Stimulated activated CD4-positive, alpha-beta T cell treated with anti-CD3 and anti-CD28 coated beads, TNF-alpha, amount 100 ng/mL, for 48 hours (primary cell): ENCODE data around the gene RFX3.
"Not testable (repeated sequence)": the region's sequence is repeated elsewhere in the genome, so short reads cannot be mapped to it uniquely, and the experiment has no call there.

ENCODE experiments used
- DNase-seq, 3 donors: peaks; one replicate each; pipeline ENCODE4 v3.0.0-alpha.2; 2020; ENCODE audit warnings: low read depth in 3 of 3

The RFX3 gene

DNA sequence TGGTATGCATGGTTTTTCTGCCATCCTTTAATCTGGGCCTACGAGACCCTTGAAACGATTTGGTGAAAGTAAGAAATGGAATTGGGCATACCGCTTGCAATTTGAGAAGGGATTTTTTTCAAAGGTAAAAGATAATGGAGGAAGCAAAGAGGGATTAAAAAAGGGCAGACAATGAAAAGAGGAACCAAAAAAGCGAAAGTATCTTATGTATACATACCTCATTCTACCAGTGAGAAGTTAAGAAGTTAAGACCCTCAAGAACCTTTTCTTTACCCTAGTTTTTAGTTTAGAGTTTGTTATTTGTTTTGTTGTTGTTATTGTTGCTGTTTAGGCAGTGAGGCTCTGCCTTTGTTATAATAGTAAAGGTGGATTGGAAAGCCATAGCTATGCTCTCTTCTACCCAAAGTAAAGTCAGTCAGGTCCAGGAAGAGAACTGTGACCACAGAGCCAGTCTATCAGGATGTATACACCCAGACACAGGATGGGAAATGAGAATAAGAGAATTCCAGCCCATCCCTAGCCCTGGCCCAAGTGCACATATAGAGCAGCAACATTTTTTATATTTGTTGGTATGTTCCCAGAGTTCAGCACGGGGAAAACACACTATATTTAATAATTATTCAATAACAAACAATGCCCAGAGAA lies 166.6 kb downstream of the RFX3 start:
- no peak for DNase-seq

DNA sequence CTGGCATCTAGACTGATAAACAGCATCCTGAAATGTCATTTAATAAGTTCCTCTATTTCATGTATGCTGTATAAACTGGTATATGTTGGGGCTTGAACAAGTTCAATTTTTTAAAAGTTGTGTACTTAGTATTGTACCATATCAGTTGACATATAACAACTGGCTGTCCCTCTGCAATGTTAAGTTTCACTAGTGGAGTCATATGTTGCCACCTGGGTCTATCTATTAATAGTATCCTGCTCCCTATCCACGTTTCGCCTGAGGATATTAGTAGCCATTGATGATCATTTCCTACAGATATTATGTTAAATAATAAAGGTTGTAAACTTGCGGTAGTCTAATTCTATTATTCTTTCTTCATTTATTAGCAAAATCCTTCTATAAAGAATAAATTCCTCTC lies 177.6 kb downstream of the RFX3 start:
- DNase-seq, result no peak

DNA sequence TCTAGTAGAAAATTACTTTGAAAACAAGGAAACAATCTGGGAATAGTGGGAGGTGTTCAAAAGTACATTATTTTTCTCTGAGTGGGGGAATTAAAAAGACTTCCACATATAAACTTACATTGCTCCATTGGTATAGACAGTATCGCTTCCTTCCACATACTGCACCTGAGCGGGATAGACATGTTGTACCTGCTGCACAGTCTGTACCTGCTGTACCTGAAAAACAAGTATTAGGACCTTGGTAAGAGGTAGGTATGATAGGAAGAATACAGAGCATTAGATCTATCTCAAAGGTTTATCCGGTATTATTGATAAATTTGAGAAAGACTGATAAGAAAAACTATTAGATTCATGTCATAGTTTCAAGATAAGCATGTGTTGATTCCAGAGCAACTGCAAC lies 179.3 kb downstream of the RFX3 start:
- no peak for DNase-seq

DNA sequence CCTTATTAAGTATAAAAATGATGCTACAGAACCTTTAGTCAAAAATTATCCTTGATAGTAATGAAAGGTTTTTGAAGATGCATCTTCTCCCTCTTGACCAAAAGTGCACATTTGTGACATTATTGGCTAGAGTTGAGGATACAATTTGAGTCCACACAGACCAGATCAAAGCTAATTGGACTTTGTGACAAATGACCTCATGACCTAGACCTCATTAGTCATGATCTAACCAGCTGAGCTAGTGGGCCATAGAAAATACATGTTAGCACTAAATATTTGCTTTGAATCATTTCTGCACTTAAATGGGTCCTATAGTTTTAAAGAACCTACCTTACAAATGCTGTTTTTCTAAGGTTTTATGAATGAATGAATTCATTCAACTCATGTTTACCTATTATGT lies 182.1 kb downstream of the RFX3 start:
- no peak for DNase-seq

DNA sequence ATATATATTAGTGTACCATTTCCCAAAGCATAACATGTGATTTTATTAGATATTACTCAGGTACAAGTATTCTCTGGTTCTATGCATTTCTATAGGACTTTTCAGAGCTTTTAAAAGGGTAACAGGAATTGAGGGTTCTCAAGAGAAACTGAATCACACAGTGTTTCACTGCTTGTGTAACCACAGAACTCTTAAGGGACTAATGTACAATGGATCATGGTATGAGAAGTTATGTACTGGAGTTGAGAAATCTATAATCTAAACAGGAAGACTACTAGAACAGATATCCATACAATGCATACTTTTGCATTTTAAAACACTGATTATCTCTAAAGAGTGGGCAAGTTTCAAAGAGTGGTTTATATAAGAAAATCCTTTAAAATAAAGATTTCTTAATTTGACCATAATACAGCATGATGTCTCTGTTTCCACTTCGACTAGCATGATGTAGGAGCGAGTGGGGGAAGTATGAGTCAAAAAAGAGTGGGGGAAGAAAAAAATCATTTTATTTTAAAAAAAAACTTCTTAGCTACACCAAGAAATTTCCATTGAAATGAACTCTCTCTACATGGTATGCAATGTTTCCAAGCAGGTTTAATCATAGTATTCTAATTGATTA lies 183.5 kb downstream of the RFX3 start:
- no peak for DNase-seq

DNA sequence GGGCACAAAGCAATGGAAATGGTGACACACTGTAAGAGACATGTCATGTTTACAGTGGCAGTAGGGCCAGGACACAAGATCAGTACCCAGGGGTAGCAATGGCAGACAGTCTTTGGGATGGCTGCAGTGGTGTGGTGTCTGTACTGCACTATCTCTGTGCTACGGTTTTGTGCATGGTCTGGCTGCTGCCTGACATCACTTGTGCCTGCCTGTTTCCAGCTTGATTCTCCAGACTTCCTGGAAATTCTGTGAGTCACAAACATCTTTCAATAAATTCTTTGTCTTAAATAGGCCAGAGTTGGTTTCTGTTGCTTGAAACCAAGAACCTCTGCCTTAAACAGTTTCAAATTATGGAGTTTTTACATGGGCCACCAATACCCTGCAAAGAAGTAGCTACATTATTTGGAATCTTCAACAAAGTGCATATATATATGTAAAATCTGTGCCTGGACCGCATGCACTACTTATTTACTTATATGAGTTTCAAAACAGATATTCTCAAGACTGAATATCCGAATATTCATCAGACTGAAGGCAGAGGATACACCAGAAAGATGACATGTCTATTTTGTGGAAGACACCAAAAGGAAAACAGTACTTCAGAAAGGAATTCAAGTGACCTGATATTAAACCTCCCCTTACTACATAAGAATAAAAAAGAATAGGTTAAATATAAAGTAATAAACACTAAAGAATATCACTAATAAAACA lies 188.1 kb downstream of the RFX3 start:
- no peak for DNase-seq

DNA sequence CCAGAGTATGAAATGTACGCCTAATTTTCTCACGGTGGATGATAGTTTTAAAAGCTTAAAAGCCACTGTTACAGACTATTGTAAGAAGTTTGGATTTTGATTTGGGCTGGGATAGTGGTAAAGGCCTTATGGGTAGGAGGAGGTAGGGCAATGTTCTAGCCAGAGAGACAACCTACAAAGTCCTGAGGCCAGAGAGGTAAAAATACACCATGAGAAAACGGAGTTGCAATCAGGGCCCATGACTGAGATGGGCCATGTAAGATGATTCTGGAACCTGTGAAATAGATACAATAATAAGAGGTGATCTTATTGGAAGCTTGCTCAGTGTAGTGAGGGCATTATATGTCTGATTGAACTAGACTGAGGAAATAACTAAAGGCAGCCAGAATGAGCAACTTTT lies 188.8 kb downstream of the RFX3 start:
- DNase-seq, result no peak

DNA sequence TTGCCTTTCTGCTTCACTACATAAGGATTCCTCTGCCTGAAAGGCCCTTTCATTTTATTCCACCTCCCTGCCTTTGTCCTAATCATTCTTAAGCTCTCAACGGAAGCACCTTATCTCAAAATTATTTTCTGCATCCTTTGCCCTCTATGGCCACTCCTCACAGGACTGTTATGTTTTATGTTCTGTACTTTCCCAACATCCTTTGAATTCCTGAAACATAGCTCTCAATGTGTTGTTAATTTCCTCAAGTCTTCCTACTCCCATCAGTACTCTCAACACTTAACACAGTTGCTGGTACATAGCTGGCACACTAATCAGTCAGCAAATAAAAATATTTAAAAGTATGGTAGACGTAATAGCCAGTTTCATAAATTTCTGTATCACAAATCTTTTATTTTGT lies 193.0 kb downstream of the RFX3 start:
- no peak for DNase-seq

DNA sequence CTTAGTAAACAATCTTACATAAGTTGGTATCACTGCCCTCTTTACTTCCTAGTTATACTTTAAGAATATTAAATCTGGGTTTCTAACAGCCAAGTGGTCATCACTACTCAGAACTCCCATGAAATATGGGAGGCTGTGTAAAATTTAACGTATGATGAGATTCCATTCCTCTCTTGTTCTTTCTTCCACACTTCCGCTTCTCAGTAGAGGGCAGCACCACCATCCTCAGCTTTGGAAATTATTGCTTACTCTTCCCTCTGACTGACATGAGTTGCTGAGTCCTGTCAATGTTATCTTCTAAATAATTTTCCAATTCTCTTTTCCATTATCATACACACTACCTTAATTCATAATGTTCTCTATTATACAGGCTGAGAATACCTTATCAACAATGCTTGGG lies 194.0 kb downstream of the RFX3 start:
- DNase-seq, result no peak

DNA sequence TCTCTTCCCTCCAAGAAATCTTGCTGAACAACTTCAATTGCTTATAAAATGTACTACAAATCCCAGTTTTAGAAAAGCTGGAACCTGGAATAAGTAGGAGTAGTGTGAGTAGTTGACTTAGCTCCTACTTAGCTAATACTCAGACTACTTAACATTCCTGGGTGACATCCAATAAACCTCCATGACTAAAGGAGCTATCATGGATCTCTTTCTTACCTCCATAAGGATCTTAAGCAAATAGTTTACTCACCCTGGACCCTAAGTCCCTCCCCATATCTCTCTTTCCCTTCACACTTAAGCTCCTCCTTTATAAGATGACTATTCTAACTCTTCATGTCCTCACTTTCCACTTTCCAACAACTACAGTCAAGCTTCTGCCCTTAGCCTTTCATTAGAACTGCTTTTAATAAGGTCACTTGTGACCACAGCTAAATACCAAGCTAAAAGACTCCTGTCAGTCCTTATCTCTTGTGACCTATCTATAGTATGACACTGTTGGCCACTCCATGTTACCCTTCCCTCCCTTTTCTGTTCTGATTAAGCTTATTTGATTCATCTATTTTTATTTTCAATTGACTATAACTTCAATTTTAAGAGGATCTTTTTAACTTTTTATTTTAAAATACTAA lies 194.9 kb downstream of the RFX3 start:
- no peak for DNase-seq

DNA sequence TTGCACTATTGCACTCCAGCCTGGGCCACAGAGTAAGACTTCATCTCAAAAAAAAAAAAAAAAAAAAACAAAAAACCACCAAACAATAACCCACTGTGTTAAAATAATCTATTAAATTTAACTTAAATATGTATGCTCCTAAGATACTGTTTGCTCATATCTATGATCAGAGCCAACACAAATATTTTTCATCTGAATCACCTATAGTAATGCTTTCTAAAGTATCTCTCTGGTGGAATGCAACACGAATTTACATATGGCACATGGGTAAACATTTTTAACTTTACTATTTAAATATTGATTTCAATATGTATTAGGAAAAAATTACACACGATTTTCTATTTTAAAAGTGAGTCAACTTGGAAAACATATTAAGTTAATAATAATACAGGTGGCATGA lies 196.4 kb downstream of the RFX3 start:
- no peak for DNase-seq

DNA sequence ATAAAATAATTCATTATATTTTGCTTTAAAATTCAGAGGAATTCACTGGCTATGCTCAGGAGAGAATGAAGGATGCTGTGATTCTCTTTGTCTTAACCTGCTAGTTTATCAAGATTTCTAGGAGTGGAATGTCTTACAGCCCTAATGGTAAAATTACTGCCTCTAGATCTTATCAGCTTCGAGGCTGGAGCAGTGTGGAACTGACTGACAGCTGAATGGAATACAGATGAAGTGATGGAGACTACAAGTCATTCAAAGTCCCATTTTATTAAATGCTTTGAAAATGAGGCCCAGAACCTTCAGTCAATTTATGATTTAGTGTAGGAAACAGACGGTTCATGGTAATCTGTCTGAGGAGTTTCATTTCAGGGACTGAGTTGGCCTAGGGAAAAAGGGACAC lies 202.1 kb downstream of the RFX3 start:
- no peak for DNase-seq

DNA sequence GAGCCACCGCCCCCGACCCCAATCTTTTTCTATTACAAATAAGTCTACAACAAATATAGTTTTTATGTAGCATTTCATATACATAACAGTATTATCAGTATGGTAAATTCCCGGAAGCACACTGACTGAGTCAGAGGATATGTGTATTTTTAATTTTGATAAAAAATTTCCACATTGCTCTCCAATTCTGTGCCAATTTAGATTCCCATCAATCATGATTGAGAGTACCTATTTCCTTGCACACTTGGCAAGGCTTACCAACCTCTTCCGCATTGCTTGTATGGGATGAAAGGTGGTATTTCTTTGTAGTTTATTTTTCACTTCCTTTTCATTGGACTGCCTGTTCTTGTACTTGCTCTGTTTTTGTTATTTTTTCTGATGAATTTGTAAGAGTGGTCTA lies 204.6 kb downstream of the RFX3 start:
- DNase-seq, result no peak

DNA sequence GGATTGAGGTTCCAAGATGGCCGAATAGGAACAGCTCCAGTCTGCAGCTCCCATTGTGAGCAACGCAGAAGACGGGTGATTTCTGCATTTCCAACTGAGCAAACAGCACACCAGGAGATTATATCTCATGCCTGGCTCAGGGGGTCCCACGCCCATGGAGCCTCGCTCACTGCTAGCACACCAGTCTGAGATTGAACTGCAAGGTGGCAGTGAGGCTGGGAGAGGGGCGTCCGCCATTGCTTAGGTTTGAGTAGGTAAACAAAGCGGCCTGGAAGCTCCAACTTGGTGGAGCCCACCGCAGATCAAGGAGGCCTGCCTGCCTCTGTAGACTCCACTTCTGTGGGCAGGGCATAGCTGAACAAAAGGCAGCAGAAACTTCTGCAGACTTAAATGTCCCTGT lies 213.2 kb downstream of the RFX3 start:
- DNase-seq, result not testable (repeated sequence)

DNA sequence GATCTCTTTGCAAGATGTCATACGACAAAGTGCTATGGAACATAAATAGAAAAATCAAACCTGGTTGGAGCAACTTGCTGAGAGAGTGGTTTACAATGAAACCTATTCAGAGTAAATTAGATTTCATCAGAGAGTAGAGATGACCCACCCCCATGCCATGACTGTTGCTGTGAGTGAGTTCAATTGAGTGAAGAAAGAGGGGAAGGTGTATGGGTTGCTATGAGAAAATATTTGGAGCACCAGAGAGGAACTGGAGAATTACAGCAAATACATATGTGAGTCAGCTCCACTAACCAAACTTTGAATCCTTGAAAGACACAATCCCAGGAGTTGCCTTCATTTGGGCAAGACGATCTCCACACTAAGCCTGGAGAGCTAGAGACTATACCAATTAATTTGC lies 217.2 kb downstream of the RFX3 start:
- DNase-seq, result no peak

DNA sequence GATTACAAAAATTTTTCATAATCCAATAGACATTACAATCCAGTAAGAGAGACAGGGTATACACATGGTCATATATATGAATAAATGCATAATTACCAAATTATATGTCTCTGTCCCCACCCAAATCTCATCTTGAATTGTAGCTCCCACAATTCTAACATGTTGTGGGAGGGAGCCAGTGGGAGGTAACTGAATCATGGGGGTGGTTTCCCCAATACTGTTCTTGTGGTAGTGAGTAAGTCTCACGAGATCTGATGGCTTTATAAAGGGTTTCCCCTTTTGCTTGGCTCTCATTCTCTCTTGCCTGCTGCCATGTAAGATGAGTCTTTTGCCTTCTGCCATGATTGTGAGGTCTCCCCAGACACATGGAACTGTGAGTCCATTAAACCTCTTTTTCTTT lies 221.4 kb downstream of the RFX3 start:
- DNase-seq, result not testable (repeated sequence)

DNA sequence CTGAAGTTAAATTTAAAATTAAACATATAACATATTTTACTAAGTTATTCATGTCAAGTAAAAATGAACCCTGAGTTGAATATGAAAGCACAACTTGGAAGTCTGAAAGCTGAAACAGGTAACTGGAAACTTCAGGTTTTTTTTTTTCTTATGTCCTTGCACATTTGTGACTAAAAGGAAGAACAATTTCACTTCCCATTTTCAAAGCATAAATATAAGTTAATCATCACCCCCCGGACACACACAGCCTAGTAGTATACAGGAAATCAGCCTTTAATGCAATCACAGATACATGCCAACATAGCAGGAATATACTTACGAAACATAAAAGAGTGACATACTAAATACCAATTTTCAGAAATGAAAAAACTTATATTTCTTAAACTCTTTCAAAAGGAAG lies 225.9 kb downstream of the RFX3 start:
- no peak for DNase-seq

DNA sequence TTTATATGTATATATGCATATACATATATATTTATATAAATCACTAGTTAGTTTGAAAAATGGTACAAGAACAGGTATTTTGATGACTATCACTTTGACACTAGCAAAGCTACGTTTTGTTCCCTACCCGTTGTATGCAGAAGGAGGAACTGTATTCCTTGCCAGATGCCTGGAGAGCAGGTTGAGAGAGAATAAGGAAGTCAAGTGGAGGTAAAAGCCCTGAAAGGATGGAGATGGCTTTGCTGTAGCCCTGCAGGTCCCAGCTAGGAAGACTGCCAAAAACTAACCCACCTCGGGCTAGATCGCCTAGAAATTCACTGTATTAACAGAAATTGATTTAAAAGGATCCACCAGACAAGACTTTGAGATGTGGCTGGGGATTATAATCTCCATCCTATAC lies 229.3 kb downstream of the RFX3 start:
- no peak for DNase-seq

DNA sequence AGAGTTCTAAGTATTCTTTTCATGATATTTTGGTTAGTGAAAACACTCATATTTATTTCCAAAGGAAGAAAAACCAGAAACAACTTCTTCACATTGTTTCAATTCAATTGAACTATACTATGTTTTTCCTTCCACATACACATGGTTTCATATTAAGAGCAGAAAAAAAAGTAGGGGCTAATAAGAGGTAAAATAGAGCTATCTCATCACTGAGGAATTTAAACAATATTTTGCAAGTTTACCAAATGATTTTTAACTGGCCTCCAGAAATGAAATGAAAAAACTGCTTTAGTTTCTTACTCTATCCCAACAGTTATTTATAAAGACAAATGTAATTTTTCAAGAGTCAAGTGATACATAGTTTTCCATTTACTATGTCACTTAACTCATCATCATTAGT lies 233.5 kb downstream of the RFX3 start:
- DNase-seq, result no peak

DNA sequence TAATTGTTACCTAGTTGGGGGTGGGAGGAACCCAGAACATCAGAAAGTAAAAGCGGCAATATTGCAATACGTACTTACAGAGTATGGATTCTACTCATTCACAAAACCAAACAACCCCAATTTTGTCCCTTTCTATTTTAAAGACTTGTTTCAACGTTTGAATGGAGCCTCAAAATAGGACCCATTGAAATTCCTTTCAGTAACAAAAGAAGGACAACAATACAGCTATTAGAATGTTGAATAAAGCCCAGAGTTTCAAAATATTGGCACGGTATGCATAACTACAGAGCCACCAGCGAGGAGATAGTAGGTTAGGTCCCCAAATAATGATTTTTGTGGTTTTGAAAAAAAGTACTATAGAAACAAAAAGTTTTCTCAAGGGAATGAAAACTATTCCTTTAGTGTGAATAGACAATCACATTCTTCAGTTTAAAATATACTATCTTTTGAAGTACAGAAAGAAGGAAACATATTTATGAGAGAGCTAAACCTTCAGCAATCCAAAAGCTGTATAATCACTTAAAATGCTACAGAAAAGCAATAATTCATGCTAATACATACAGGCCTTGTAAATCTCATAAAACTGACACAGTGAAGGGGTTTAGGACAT lies 235.5 kb downstream of the RFX3 start:
- DNase-seq, result no peak

DNA sequence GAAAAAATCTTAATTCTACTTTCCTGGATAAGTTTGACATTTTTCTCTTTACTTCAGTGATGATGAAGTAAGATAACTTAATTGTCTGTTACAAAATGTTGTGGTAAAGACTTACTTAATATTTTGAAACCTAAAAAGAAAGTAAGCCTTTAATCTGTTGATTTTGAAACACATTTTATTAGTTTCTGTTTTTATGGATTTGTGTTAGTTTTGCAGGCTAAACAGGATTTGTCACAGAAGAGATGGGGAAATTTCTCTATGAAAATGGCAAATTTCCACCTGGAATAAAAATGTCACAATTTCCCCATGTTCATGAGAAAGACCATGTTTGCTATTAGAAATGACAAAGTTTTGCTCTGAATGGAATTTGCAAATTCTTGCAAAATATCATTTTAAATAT lies 237.1 kb downstream of the RFX3 start:
- no peak for DNase-seq

DNA sequence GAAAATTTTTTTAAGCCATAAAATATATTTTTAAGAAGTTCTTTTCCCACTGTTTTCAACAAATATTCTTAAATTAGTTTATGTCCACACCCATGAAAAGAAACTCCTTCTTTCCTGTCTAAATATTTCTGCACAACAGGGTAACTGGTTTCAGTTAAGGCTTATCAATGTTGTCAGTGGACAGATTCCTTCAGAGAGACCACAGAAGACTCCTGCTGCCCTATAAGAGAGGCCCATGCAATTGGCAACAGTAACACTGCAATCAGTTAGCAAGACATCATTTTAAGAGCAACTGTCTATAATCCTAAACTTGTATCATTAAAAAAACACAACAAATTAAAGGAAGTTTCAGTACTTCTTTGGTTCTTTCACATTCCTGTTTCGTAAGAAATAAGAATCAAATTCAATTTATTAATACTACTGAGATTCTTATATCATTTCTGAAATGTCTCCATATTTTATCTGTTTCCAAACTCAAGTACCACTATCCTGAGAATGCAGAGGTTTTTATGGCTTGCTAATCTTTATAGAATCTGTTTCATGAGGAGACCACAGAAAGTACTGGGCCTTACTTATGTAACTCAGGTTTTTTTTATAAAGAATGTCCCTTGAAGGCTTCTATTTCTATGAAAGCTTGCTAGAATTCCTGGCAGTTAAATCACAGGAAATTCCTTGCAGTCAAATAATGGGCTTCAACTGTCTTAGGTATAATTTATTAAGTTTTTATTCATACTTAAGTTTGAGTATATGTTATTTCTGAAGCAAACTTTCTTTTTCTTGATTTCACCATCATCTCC lies 240.2 kb downstream of the RFX3 start:
- DNase-seq, result no peak
